ENCODE results near the gene IL12A. TPM values are rescaled to one million over a fixed set of nuclear protein-coding genes. Genes with fewer than 3 reads are reported as not detected.

The IL12A gene
- total RNA-seq, 4 donors from 2014 or later: not detected

DNA sequence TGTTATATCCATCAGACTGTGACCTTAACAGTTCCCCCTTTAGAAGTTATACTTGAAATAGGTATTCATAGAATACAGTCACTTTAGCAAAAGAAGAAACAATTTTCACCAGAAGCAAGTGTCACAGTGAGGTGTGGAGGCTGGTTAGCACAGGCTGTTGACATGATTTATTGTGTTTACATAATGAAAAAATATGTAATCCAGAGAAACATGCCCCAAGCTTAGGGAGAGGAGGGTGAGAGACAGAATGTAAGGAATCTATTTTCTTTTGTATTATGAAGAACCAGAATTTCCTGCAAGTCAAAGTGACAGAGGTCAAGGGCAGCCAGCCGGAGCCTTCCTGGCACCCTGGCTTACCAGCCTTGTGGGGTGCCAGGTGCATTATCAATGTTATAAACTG, 4.0 kb downstream of the IL12A start:
- TF ChIP-seq, protein P1, sequence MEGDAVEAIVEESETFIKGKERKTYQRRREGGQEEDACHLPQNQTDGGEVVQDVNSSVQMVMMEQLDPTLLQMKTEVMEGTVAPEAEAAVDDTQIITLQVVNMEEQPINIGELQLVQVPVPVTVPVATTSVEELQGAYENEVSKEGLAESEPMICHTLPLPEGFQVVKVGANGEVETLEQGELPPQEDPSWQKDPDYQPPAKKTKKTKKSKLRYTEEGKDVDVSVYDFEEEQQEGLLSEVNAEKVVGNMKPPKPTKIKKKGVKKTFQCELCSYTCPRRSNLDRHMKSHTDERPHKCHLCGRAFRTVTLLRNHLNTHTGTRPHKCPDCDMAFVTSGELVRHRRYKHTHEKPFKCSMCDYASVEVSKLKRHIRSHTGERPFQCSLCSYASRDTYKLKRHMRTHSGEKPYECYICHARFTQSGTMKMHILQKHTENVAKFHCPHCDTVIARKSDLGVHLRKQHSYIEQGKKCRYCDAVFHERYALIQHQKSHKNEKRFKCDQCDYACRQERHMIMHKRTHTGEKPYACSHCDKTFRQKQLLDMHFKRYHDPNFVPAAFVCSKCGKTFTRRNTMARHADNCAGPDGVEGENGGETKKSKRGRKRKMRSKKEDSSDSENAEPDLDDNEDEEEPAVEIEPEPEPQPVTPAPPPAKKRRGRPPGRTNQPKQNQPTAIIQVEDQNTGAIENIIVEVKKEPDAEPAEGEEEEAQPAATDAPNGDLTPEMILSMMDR (IDR thresholded peaks at IDR 0.05; ENCODE audit: low read depth): no peak

DNA sequence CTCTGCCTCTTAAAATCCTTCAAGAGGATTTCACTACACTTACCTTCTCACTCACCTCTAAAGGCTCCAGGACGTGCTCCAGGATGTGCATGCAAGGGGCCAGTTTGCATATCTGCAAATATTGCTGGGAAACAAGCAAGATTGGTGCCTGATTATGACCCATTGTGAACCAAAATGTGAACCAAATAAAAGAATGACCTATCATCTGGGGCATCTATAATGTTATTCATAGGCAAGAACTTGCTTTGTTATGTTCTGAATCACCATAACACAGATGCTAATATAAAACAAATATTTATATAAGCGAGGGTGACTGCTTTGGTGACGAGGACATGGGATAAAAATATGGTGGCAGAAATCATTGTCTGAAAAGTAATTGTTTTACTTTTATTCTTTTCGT, 5.5 kb downstream of the IL12A start:
- TF ChIP-seq, protein P1 (IDR thresholded peaks at IDR 0.05; ENCODE audit: low read depth): no peak

DNA sequence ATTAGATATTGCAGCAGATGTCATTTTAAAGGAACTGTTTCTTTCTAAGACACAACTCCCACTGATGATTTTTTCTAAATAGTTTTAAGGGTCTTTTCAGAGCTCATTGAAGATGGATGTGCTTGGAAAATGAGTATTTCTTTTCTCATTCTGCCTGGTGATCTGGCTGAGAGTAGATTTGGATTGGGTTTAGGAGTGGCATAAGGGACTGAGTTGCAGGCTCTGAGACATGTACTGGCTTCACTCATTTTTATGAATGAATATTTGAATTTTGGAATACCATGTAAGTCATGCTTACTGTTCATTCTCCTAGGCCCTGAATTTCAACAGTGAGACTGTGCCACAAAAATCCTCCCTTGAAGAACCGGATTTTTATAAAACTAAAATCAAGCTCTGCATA, 6.5 kb downstream of the IL12A start:
- TF ChIP-seq, protein P1 (IDR thresholded peaks at IDR 0.05; ENCODE audit: low read depth): no peak

DNA sequence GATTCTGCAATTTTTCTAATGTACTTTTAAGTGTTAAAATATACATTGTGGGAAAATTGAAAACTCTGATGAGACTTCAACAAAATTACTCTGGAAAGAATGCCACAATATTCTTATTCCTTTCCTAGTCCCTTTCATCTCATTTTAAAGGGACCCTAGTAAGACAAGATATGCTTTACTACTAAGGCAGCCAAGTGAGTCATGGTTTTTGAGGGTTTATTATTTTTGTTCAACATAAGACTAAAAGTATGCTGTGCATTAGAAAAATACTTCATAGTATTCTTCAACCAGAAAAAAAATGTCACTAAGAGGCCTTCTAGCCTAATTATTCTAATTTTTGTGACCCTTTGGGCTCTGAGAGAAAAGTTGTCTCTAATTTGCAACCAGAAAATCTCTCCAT, 7.4 kb downstream of the IL12A start:
- TF ChIP-seq, protein P1 (IDR thresholded peaks at IDR 0.05; ENCODE audit: low read depth): no peak

DNA sequence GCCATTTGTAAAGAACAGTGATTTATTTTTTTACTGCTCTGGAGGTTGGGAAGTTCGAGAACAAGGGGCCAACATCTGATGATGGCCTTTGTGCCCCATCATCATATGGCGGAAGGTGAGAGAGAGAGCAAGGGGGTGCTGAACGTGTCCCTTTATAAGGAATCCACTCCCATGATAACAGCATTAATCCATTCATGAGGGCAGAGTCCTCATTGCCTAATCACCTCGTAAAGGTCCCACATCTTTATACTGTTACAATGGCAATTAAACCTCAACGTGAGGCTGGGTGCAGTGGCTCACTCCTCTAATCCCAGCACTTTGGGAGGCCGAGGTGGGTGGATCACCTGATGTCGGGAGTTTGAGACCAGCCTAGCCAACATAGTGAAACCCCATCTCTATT, 8.3 kb downstream of the IL12A start:
- TF ChIP-seq, protein P1 (IDR thresholded peaks at IDR 0.05; ENCODE audit: low read depth): no peak

DNA sequence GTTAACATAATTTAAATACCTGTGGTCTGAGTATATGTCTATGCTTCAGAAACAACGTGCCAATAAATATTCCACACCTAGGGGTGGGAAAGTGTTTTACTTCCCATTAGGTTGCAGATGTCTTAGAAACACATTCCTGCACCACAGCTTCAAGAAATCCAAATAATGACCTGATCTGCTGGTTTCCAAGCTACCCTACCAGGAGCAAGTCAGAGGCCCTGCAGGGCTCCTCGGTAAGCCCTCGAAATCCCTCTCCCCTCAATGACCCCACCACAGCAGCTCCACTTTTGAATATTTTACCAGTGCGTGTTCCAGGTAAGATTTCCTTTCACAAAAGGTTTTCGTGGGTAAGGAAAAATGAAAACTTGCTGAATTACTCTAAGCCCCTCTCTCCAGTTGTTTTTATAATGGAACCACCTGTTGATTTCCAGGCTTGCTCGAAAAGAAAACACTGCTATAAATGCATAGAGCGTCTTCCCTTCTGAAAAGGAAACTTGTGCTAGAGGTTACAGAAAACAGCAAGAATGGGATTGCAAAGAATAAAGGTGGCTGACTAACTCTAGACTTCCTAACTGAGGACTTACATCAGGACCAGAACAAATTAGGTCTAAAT, 12.6 kb downstream of the IL12A start:
- TF ChIP-seq, protein P1 (IDR thresholded peaks at IDR 0.05; ENCODE audit: low read depth): no peak

DNA sequence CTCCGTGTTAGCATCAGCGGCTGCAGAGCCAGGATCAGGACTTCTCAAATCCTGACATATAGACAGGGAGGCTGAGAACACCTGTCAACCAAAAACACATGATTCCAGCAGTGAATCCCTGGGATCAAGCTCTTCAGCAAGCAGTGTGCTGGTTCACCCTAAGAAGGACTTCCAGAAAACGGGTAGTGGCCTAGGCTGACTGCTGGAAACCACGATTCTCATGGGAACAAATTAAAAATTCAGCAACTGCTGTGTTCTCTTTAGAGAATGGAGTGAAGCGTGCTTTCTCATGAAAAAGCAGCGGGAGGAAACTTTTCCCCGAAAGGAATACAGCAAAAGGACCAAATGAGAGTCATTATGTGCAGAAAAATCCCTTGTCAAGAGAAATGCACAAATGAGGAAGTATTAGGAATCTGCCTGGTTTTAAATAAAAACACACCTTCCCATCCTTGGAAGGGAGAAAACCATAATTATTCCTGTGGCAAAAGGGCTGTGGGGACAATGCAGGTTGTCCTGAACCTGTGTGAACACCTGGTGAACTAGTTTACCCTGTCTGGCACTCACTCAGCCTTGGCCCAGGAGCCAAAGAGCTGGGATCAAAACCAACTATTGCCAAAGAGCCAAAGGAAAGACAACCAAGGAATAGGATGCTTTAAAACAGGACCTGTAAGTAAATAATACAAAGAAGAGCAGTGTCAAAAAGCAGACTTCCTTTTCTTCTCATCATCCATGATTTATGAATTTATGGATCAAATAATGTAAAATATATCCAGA, 13.4 kb downstream of the IL12A start:
- TF ChIP-seq, protein P1 (IDR thresholded peaks at IDR 0.05; ENCODE audit: low read depth): no peak

Measured in subcutaneous adipose tissue (tissue), 4 donors.